ENCODE data around the gene FBXW8.

The FBXW8 gene

GRCh38 chr12:117023998-117024960 lies 113.5 kb downstream of the FBXW8 start:
- DNase-seq = no peak

GRCh38 chr12:117024961-117025480 lies 114.3 kb downstream of the FBXW8 start:
- no peak for DNase-seq

- peak; percentile 62 for DNase-seq
Observed at GRCh38 chr12:117025481-117026151, 114.9 kb downstream of the FBXW8 start.

- DNase-seq = no peak
Observed at GRCh38 chr12:117026343-117026742, 115.6 kb downstream of the FBXW8 start.

GRCh38 chr12:117026921-117027250 lies 116.1 kb downstream of the FBXW8 start:
- DNase-seq = no peak

GRCh38 chr12:117027251-117028086 lies 116.7 kb downstream of the FBXW8 start:
- DNase-seq = no peak

- DNase-seq = no peak
Observed at GRCh38 chr12:117028254-117028653, 117.5 kb downstream of the FBXW8 start.

GRCh38 chr12:117030187-117030900 lies 119.6 kb downstream of the FBXW8 start:
- no peak for DNase-seq

GRCh38 chr12:117031843-117032592 lies 121.3 kb downstream of the FBXW8 start:
- DNase-seq = no peak

- DNase-seq = no peak
Observed at GRCh38 chr12:117032593-117033381, 122.0 kb downstream of the FBXW8 start.

- no peak for DNase-seq
Observed at GRCh38 chr12:117033382-117034221, 122.9 kb downstream of the FBXW8 start.

GRCh38 chr12:117034249-117034648 lies 123.5 kb downstream of the FBXW8 start:
- no peak for DNase-seq

- DNase-seq = no peak
Observed at GRCh38 chr12:117034701-117035151, 124.0 kb downstream of the FBXW8 start.

- DNase-seq = no peak
Observed at GRCh38 chr12:117035287-117035686, 124.5 kb downstream of the FBXW8 start.

GRCh38 chr12:117036046-117036445 lies 125.3 kb downstream of the FBXW8 start:
- no peak for DNase-seq

- no peak for DNase-seq
Observed at GRCh38 chr12:117036547-117036946, 125.8 kb downstream of the FBXW8 start.

GRCh38 chr12:117037289-117038022 lies 126.7 kb downstream of the FBXW8 start:
- DNase-seq = no peak

GRCh38 chr12:117038023-117038680 lies 127.4 kb downstream of the FBXW8 start:
- DNase-seq = no peak

Measured in fibroblast of skin of abdomen (primary cell).